Mammary microvascular endothelial cell (primary cell): ENCODE measurements around the gene AGPAT4. TPM values are rescaled to one million over a fixed set of nuclear protein-coding genes. Genes with fewer than 3 reads are reported as not detected.

Source experiments
- total RNA-seq: library from RNA; depleted of rRNA; stranded (reverse); fragments of >200 nt; gene quantifications from 2 replicates; pipeline ENCODE4 v1.2.3, GENCODE V29; 2015

The AGPAT4 gene, protein sequence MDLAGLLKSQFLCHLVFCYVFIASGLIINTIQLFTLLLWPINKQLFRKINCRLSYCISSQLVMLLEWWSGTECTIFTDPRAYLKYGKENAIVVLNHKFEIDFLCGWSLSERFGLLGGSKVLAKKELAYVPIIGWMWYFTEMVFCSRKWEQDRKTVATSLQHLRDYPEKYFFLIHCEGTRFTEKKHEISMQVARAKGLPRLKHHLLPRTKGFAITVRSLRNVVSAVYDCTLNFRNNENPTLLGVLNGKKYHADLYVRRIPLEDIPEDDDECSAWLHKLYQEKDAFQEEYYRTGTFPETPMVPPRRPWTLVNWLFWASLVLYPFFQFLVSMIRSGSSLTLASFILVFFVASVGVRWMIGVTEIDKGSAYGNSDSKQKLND
- 4.1 and 5.0 TPM in 2 replicates for total RNA-seq

DNA sequence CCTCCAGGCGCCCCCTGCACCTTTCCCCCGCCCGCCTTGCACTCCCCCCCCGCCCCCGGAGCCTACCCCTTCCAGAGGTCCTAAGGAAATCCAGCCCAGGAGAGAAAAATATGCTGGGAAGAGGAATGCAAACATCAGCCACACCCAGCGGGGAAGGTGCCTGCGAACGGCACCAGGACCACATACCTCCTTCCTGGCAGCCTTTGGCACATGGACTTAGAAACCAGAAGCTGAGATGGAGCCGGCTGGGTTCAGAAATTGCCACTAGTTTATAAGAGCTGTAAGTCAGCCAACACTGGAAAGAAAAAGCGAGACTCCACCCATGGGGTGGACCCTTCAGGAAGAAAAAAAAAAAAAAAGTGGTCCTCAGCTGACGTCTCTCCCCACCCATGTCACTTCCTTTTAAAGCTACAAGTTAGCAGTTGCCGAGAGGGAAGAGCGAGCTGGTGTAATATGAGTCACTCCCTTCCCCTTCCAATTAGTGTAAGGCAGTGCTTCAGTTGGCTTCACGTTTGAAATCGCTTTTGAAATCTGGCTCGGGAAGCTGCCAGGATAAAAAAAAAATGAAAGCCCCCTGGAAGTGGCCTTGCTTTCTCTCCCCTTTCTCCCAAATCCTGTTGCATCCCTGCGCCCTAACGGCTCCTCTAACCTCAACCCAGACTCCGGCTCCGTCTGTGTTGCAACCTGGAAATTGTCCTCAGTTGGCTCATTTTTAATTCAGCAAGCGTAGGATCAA lies at the start of gene AGPAT4:
Gene AGPAT4 (minus strand): TSS at position 310 of the 736 bp plus-strand sequence. CDS start 41,848 bp downstream, outside the sequence.

